HEK293 (cell line): Measurements from ENCODE around the gene SLC39A1.

Experiments
- BCL11A ChIP-seq: fragments of 450-650 bp; formaldehyde crosslinking; IDR thresholded peaks from 2 replicates; pipeline ENCODE4 v1.5.1; 2016; ENCODE audit warnings: low read depth, missing biosample characterization, missing genetic modification characterization
- EGR2 ChIP-seq: fragments of 450-650 bp; formaldehyde crosslinking; IDR thresholded peaks from 2 replicates; pipeline ENCODE4 v1.5.1; 2016; ENCODE audit warnings: low read depth, missing biosample characterization, missing genetic modification characterization
- IKZF3 ChIP-seq: fragments of 450-650 bp; IDR thresholded peaks from 2 replicates; pipeline ENCODE4 v1.5.0; 2018; ENCODE audit warnings: missing biosample characterization, mild to moderate bottlenecking, missing genetic modification characterization, moderate library complexity
- PRDM1 ChIP-seq: fragments of 450-650 bp; formaldehyde crosslinking; IDR thresholded peaks from 2 replicates; pipeline ENCODE4; 2016; ENCODE audit warnings: missing biosample characterization, missing genetic modification characterization
- ZBTB1 ChIP-seq: fragments of 450-650 bp; formaldehyde crosslinking; IDR thresholded peaks from 2 replicates; pipeline ENCODE4 v1.5.1; 2016; ENCODE audit warnings: missing biosample characterization, missing genetic modification characterization
- ZBTB10 ChIP-seq: fragments of 450-650 bp; formaldehyde crosslinking; IDR thresholded peaks from 2 replicates; pipeline ENCODE4 v1.5.1; 2016; ENCODE audit warnings: missing biosample characterization, missing genetic modification characterization
- ZBTB20 ChIP-seq: fragments of 450-650 bp; formaldehyde crosslinking; IDR thresholded peaks from 2 replicates; pipeline ENCODE4 v1.5.1; 2016; ENCODE audit warnings: missing biosample characterization, missing genetic modification characterization
- ZFHX2 ChIP-seq: fragments of 450-650 bp; formaldehyde crosslinking; conservative IDR thresholded peaks from 2 replicates; pipeline ENCODE4 v1.5.1; 2016; ENCODE audit warnings: missing biosample characterization, missing genetic modification characterization
- ZFP3 ChIP-seq: fragments of 450-650 bp; formaldehyde crosslinking; IDR thresholded peaks from 2 replicates; pipeline ENCODE4 v1.5.1; 2016; ENCODE audit warnings: low read depth, missing biosample characterization, missing genetic modification characterization
- ZFP41 ChIP-seq: fragments of 450-650 bp; formaldehyde crosslinking; IDR thresholded peaks from 2 replicates; pipeline ENCODE4 v1.5.1; 2016; ENCODE audit warnings: missing biosample characterization, missing genetic modification characterization, borderline replicate concordance
- ZIC2 ChIP-seq: fragments of 450-650 bp; formaldehyde crosslinking; IDR thresholded peaks from 2 replicates; pipeline ENCODE4 v1.5.1; 2016; ENCODE audit warnings: missing biosample characterization, missing genetic modification characterization
- ZNF248 ChIP-seq: fragments of 450-650 bp; formaldehyde crosslinking; IDR thresholded peaks from 2 replicates; pipeline ENCODE4 v1.5.1; 2017; ENCODE audit warnings: missing biosample characterization, missing genetic modification characterization
- ZNF274 ChIP-seq, 2 experiments: fragments of 200-500 bp in 1 of 2; fragments of 450-650 bp in 1 of 2; sonication (Bioruptor generic) in 1 of 2; formaldehyde crosslinking in 1 of 2; IDR thresholded peaks; 2 replicates each; pipeline versions ENCODE4 v1.5.1 to v1.6.1; 2014 to 2016; ENCODE audit warnings: borderline replicate concordance in 1 of 2, inconsistent platforms in 1 of 2, low read length in 1 of 2, missing biosample characterization in 1 of 2, missing genetic modification characterization in 1 of 2
- ZNF324 ChIP-seq: fragments of 450-650 bp; formaldehyde crosslinking; IDR thresholded peaks from 2 replicates; pipeline ENCODE4 v1.5.1; 2016; ENCODE audit warnings: missing biosample characterization, missing genetic modification characterization
- ZNF341 ChIP-seq: fragments of 450-650 bp; formaldehyde crosslinking; IDR thresholded peaks from 2 replicates; pipeline ENCODE4; 2016; ENCODE audit warnings: low read depth, missing biosample characterization, missing genetic modification characterization
- ZNF37A ChIP-seq: fragments of 450-650 bp; IDR thresholded peaks from 2 replicates; pipeline ENCODE4 v1.5.1; 2018; ENCODE audit warnings: missing biosample characterization, missing genetic modification characterization
- ZNF404 ChIP-seq: fragments of 450-650 bp; formaldehyde crosslinking; IDR thresholded peaks from 2 replicates; pipeline ENCODE4 v1.5.1; 2017; ENCODE audit warnings: missing biosample characterization, missing genetic modification characterization
- ZNF548 ChIP-seq: fragments of 450-650 bp; formaldehyde crosslinking; IDR thresholded peaks from 2 replicates; pipeline ENCODE4 v1.5.1; 2016; ENCODE audit warnings: missing biosample characterization, missing genetic modification characterization
- ZNF600 ChIP-seq: fragments of 450-650 bp; formaldehyde crosslinking; IDR thresholded peaks from 2 replicates; pipeline ENCODE4 v1.5.1; 2016; ENCODE audit warnings: missing biosample characterization, missing genetic modification characterization
- ZNF623 ChIP-seq: fragments of 450-650 bp; formaldehyde crosslinking; IDR thresholded peaks from 2 replicates; pipeline ENCODE4 v1.5.1; 2016; ENCODE audit warnings: missing biosample characterization, missing genetic modification characterization
- ZNF654 ChIP-seq: fragments of 450-650 bp; formaldehyde crosslinking; IDR thresholded peaks from 2 replicates; pipeline ENCODE4 v1.5.1; 2016; ENCODE audit warnings: low read depth, missing biosample characterization, missing genetic modification characterization
- ZNF677 ChIP-seq: fragments of 450-650 bp; IDR thresholded peaks from 2 replicates; pipeline ENCODE4 v1.5.0; 2018; ENCODE audit warnings: missing biosample characterization, mild to moderate bottlenecking, missing genetic modification characterization, moderate library complexity
- ZNF792 ChIP-seq: fragments of 450-650 bp; formaldehyde crosslinking; IDR thresholded peaks from 2 replicates; pipeline ENCODE4 v1.5.1; 2016; ENCODE audit warnings: missing biosample characterization, missing genetic modification characterization
- TF ChIP-seq, protein P1 (sequence below): fragments of 450-650 bp; formaldehyde crosslinking; conservative IDR thresholded peaks from 2 replicates; pipeline ENCODE4 v1.5.1; 2016; ENCODE audit warnings: low read depth, missing biosample characterization, missing genetic modification characterization
- TF ChIP-seq, protein P2 (sequence below): fragments of 450-650 bp; formaldehyde crosslinking; IDR thresholded peaks from 2 replicates; pipeline ENCODE4 v1.5.1; 2016; ENCODE audit warnings: missing biosample characterization, missing genetic modification characterization
- TF ChIP-seq, protein P3 (sequence below): fragments of 450-650 bp; formaldehyde crosslinking; IDR thresholded peaks from 2 replicates; pipeline ENCODE4 v1.5.0; 2017; ENCODE audit warnings: missing biosample characterization, missing genetic modification characterization, borderline replicate concordance

SLC39A1 gene

GRCh38 chr1:153963850-153964331 lies 554 bp upstream of the SLC39A1 start (continued):
- TF ChIP-seq, protein P1, sequence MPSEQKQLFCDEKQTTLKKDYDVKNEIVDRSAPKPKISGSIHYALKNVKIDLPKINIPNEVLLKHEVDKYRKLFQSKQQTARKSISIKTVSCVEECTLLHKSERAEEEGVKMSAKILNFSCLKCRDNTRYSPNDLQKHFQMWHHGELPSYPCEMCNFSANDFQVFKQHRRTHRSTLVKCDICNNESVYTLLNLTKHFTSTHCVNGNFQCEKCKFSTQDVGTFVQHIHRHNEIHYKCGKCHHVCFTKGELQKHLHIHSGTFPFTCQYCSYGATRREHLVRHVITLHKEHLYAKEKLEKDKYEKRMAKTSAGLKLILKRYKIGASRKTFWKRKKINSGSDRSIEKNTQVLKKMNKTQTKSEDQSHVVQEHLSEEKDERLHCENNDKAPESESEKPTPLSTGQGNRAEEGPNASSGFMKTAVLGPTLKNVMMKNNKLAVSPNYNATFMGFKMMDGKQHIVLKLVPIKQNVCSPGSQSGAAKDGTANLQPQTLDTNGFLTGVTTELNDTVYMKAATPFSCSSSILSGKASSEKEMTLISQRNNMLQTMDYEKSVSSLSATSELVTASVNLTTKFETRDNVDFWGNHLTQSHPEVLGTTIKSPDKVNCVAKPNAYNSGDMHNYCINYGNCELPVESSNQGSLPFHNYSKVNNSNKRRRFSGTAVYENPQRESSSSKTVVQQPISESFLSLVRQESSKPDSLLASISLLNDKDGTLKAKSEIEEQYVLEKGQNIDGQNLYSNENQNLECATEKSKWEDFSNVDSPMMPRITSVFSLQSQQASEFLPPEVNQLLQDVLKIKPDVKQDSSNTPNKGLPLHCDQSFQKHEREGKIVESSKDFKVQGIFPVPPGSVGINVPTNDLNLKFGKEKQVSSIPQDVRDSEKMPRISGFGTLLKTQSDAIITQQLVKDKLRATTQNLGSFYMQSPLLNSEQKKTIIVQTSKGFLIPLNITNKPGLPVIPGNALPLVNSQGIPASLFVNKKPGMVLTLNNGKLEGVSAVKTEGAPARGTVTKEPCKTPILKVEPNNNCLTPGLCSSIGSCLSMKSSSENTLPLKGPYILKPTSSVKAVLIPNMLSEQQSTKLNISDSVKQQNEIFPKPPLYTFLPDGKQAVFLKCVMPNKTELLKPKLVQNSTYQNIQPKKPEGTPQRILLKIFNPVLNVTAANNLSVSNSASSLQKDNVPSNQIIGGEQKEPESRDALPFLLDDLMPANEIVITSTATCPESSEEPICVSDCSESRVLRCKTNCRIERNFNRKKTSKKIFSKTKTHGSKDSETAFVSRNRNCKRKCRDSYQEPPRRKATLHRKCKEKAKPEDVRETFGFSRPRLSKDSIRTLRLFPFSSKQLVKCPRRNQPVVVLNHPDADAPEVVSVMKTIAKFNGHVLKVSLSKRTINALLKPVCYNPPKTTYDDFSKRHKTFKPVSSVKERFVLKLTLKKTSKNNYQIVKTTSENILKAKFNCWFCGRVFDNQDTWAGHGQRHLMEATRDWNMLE (tag by site-specific recombination) = no peak
- peak; percentile 78 for TF ChIP-seq ZBTB20 (tag by site-specific recombination)
- no peak for TF ChIP-seq ZNF248 (tag by site-specific recombination)
- no peak for TF ChIP-seq ZNF677 (tag by site-specific recombination)
- TF ChIP-seq BCL11A (tag by site-specific recombination) = no peak
- no peak for TF ChIP-seq ZNF404
- peak; percentile 40; the same call in 1 of the 2 replicates for TF ChIP-seq ZNF600 (tag by site-specific recombination)
- TF ChIP-seq ZFP3 (tag by site-specific recombination) = no peak
- TF ChIP-seq ZNF548 (tag by site-specific recombination) = no peak
- TF ChIP-seq, protein P2, sequence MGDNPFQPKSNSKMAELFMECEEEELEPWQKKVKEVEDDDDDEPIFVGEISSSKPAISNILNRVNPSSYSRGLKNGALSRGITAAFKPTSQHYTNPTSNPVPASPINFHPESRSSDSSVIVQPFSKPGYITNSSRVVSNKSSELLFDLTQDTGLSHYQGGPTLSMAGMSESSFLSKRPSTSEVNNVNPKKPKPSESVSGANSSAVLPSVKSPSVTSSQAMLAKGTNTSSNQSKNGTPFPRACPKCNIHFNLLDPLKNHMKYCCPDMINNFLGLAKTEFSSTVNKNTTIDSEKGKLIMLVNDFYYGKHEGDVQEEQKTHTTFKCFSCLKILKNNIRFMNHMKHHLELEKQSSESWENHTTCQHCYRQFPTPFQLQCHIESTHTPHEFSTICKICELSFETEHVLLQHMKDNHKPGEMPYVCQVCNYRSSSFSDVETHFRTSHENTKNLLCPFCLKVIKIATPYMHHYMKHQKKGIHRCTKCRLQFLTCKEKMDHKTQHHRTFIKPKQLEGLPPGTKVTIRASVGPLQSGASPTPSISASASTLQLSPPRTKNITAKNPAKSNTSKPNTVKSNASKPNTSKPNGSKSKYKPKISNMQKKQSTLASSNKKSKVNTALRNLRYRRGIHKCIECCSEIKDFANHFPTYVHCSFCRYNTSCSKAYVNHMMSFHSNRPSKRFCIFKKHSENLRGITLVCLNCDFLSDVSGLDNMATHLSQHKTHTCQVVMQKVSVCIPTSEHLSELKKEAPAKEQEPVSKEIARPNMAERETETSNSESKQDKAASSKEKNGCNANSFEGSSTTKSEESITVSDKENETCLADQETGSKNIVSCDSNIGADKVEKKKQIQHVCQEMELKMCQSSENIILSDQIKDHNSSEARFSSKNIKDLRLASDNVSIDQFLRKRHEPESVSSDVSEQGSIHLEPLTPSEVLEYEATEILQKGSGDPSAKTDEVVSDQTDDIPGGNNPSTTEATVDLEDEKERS (tag by site-specific recombination) = no peak
- peak; percentile 23; the same call in 1 of the 2 replicates for TF ChIP-seq ZBTB10 (tag by site-specific recombination)
- TF ChIP-seq ZNF792 = no peak
- TF ChIP-seq ZNF37A (tag by site-specific recombination) = no peak
- TF ChIP-seq IKZF3 (tag by site-specific recombination) = peak; percentile 78
- TF ChIP-seq ZNF623 (tag by site-specific recombination) = 0 out of 2 replicates have a peak, but pooled peaks have one; percentile 15
- peak; percentile 78 for TF ChIP-seq ZFHX2 (tag by site-specific recombination)
- TF ChIP-seq, protein P3, sequence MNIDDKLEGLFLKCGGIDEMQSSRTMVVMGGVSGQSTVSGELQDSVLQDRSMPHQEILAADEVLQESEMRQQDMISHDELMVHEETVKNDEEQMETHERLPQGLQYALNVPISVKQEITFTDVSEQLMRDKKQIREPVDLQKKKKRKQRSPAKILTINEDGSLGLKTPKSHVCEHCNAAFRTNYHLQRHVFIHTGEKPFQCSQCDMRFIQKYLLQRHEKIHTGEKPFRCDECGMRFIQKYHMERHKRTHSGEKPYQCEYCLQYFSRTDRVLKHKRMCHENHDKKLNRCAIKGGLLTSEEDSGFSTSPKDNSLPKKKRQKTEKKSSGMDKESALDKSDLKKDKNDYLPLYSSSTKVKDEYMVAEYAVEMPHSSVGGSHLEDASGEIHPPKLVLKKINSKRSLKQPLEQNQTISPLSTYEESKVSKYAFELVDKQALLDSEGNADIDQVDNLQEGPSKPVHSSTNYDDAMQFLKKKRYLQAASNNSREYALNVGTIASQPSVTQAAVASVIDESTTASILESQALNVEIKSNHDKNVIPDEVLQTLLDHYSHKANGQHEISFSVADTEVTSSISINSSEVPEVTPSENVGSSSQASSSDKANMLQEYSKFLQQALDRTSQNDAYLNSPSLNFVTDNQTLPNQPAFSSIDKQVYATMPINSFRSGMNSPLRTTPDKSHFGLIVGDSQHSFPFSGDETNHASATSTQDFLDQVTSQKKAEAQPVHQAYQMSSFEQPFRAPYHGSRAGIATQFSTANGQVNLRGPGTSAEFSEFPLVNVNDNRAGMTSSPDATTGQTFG = no peak
- TF ChIP-seq ZBTB1 (tag by site-specific recombination) = no peak
- TF ChIP-seq ZNF274 (IDR thresholded peaks at IDR 0.05; ENCODE audit: low read length) = no peak
- no peak for TF ChIP-seq ZNF274 (tag by site-specific recombination; IDR thresholded peaks at IDR 0.05; ENCODE audit: borderline replicate concordance)
- TF ChIP-seq ZNF324 (tag by site-specific recombination) = no peak
- peak; percentile 98 for TF ChIP-seq ZNF341 (tag by site-specific recombination)
- no peak for TF ChIP-seq ZIC2
- peak; percentile 97 for TF ChIP-seq PRDM1 (tag by site-specific recombination)
- peak; percentile 87 for TF ChIP-seq EGR2 (tag by site-specific recombination)
- TF ChIP-seq ZNF654 = no peak
- no peak for TF ChIP-seq ZFP41 (tag by site-specific recombination)
